Measurements from ENCODE around the gene SYT9.

The SYT9 gene

GRCh38 chr11:7262672-7263071 lies 11.0 kb downstream of the SYT9 start:
- TF ChIP-seq REST (IDR thresholded peaks at IDR 0.05; ENCODE audit: low read depth) (no peak), TEAD4 (IDR thresholded peaks at IDR 0.05) (no peak), CREB1 (IDR thresholded peaks at IDR 0.05; ENCODE audit: low read depth) (no peak), CEBPB (IDR thresholded peaks at IDR 0.05) (no peak), FOXM1 (IDR thresholded peaks at IDR 0.05; ENCODE audit: borderline replicate concordance, low read depth) (no peak), TCF12 (IDR thresholded peaks at IDR 0.05; ENCODE audit: low read depth) (no peak)

- TF ChIP-seq MAX (IDR thresholded peaks at IDR 0.05) = no peak
- TF ChIP-seq YY1 (IDR thresholded peaks at IDR 0.05; ENCODE audit: low read depth) = no peak
- TF ChIP-seq ZBTB7A (IDR thresholded peaks at IDR 0.05; ENCODE audit: low read depth) = no peak
- no peak for TF ChIP-seq RAD21 (IDR thresholded peaks at IDR 0.05; ENCODE audit: low read depth)
- TF ChIP-seq TAF1 (IDR thresholded peaks at IDR 0.05; ENCODE audit: low read depth) = no peak
Observed at GRCh38 chr11:7263842-7264241, 12.1 kb downstream of the SYT9 start.

GRCh38 chr11:7268758-7269157 lies 17.1 kb downstream of the SYT9 start:
- no peak for TF ChIP-seq CREB1 (IDR thresholded peaks at IDR 0.05; ENCODE audit: low read depth)
- no peak for TF ChIP-seq EP300 (IDR thresholded peaks at IDR 0.05; ENCODE audit: borderline replicate concordance)
- TF ChIP-seq REST (IDR thresholded peaks at IDR 0.05; ENCODE audit: low read depth) = no peak
- TF ChIP-seq NFIC (IDR thresholded peaks at IDR 0.05) = no peak
- TF ChIP-seq YY1 (IDR thresholded peaks at IDR 0.05; ENCODE audit: low read depth) = no peak
- no peak for TF ChIP-seq TCF12 (IDR thresholded peaks at IDR 0.05; ENCODE audit: low read depth)
- TF ChIP-seq TEAD4 (IDR thresholded peaks at IDR 0.05) = no peak
- no peak for TF ChIP-seq FOXM1 (IDR thresholded peaks at IDR 0.05; ENCODE audit: borderline replicate concordance, low read depth)
- no peak for TF ChIP-seq TAF1 (IDR thresholded peaks at IDR 0.05; ENCODE audit: low read depth)
- TF ChIP-seq RAD21 (IDR thresholded peaks at IDR 0.05; ENCODE audit: low read depth) = no peak
- TF ChIP-seq CEBPB (IDR thresholded peaks at IDR 0.05) = no peak
- no peak for TF ChIP-seq USF1 (IDR thresholded peaks at IDR 0.05)
- TF ChIP-seq EGR1 (IDR thresholded peaks at IDR 0.05) = no peak
- TF ChIP-seq MAX (IDR thresholded peaks at IDR 0.05) = no peak
- no peak for TF ChIP-seq ZBTB7A (IDR thresholded peaks at IDR 0.05; ENCODE audit: low read depth)

GRCh38 chr11:7270233-7270865 lies 18.6 kb downstream of the SYT9 start:
- TF ChIP-seq YY1 (IDR thresholded peaks at IDR 0.05; ENCODE audit: low read depth) = no peak
- TF ChIP-seq EGR1 (IDR thresholded peaks at IDR 0.05) = no peak
- no peak for TF ChIP-seq NFIC (IDR thresholded peaks at IDR 0.05)
- TF ChIP-seq TCF12 (IDR thresholded peaks at IDR 0.05; ENCODE audit: low read depth) = no peak
- no peak for TF ChIP-seq ZBTB7A (IDR thresholded peaks at IDR 0.05; ENCODE audit: low read depth)
- no peak for TF ChIP-seq TAF1 (IDR thresholded peaks at IDR 0.05; ENCODE audit: low read depth)
- no peak for TF ChIP-seq EP300 (IDR thresholded peaks at IDR 0.05; ENCODE audit: borderline replicate concordance)
- TF ChIP-seq USF1 (IDR thresholded peaks at IDR 0.05) = no peak
- TF ChIP-seq FOXM1 (IDR thresholded peaks at IDR 0.05; ENCODE audit: borderline replicate concordance, low read depth) = no peak
- no peak for TF ChIP-seq CREB1 (IDR thresholded peaks at IDR 0.05; ENCODE audit: low read depth)
- no peak for TF ChIP-seq CEBPB (IDR thresholded peaks at IDR 0.05)
- TF ChIP-seq MAX (IDR thresholded peaks at IDR 0.05) = no peak

- TF ChIP-seq REST (IDR thresholded peaks at IDR 0.05; ENCODE audit: low read depth) (peak; percentile 78), TEAD4 (IDR thresholded peaks at IDR 0.05) (no peak), NFIC (IDR thresholded peaks at IDR 0.05) (no peak), FOXM1 (IDR thresholded peaks at IDR 0.05; ENCODE audit: borderline replicate concordance, low read depth) (no peak), ZBTB7A (IDR thresholded peaks at IDR 0.05; ENCODE audit: low read depth) (no peak)
Observed at GRCh38 chr11:7272373-7272772, 20.7 kb downstream of the SYT9 start.
